Measurements from ENCODE around the gene CCDC91. TPM values are rescaled to one million over a fixed set of nuclear protein-coding genes. Genes with fewer than 3 reads are reported as not detected.
"Not testable (repeated sequence)": the region's sequence is repeated elsewhere in the genome, so short reads cannot be mapped to it uniquely, and the experiment has no call there.

The CCDC91 gene
- total and polyA plus RNA-seq, 2 experiments from 2014 or later = 13.9 to 25.5 TPM

- no peaks in the 10 kb centered on the region for H3K4me1 ChIP-seq (ENCODE audit: low read depth)
- no peaks in the 10 kb centered on the region for H3K27me3 ChIP-seq
- no peak overlapping the region for H3K27ac ChIP-seq
- H3K4me3 ChIP-seq = no peak overlapping the region
- no peak for TF ChIP-seq CTCF (IDR thresholded peaks at IDR 0.05; ENCODE audit: low read depth, low read length)
- no peak for DNase-seq (ENCODE audit: low read depth in 1 of 2, low spot score in 1 of 2)
- no peaks in the 10 kb centered on the region for H3K36me3 ChIP-seq
- H3K9me3 ChIP-seq (ENCODE audit: low read depth) = no peaks in the 10 kb centered on the region
Measured at GRCh38 chr12:28320353-28320752, 130.1 kb downstream of the CCDC91 start.

- Histone ChIP-seq H3K4me1 (ENCODE audit: low read depth) (no peaks in the 10 kb centered on the region), H3K9me3 (ENCODE audit: low read depth) (no peaks in the 10 kb centered on the region), H3K4me3 (no peak overlapping the region), H3K27me3 (no peaks in the 10 kb centered on the region), H3K36me3 (no peaks in the 10 kb centered on the region), H3K27ac (no peak overlapping the region)
- no peak for DNase-seq (ENCODE audit: low read depth in 1 of 2, low spot score in 1 of 2)
- no peak for TF ChIP-seq CTCF (IDR thresholded peaks at IDR 0.05; ENCODE audit: low read depth, low read length)
Measured at GRCh38 chr12:28327722-28328121, 137.5 kb downstream of the CCDC91 start.

GRCh38 chr12:28328967-28329366, 138.7 kb downstream of the CCDC91 start:
- no peaks in the 10 kb centered on the region for H3K4me1 ChIP-seq (ENCODE audit: low read depth)
- no peak for TF ChIP-seq CTCF (IDR thresholded peaks at IDR 0.05; ENCODE audit: low read depth, low read length)
- H3K4me3 ChIP-seq = no peak overlapping the region
- DNase-seq (ENCODE audit: low read depth in 1 of 2, low spot score in 1 of 2) = no peak
- no peaks in the 10 kb centered on the region for H3K9me3 ChIP-seq (ENCODE audit: low read depth)
- no peaks in the 10 kb centered on the region for H3K36me3 ChIP-seq
- H3K27ac ChIP-seq = no peak overlapping the region
- H3K27me3 ChIP-seq = no peaks in the 10 kb centered on the region

- H3K27me3 ChIP-seq; DNase-seq (ENCODE audit: low read depth in 1 of 2, low spot score in 1 of 2); H3K36me3 ChIP-seq; H3K4me3 ChIP-seq; H3K27ac ChIP-seq; H3K4me1 ChIP-seq (ENCODE audit: low read depth); H3K9me3 ChIP-seq (ENCODE audit: low read depth): not testable (repeated sequence)
Measured at GRCh38 chr12:28329727-28330126, 139.5 kb downstream of the CCDC91 start.

GRCh38 chr12:28330232-28330631, 140.0 kb downstream of the CCDC91 start:
- DNase-seq (ENCODE audit: low read depth in 1 of 2, low spot score in 1 of 2); H3K36me3 ChIP-seq: not testable (repeated sequence)

GRCh38 chr12:28331130-28331529, 140.9 kb downstream of the CCDC91 start:
- Histone ChIP-seq H3K4me3 (no peak overlapping the region), H3K27me3 (no peaks in the 10 kb centered on the region), H3K4me1 (ENCODE audit: low read depth) (no peaks in the 10 kb centered on the region), H3K9me3 (ENCODE audit: low read depth) (no peaks in the 10 kb centered on the region), H3K36me3 (no peaks in the 10 kb centered on the region), H3K27ac (no peak overlapping the region)
- TF ChIP-seq CTCF (IDR thresholded peaks at IDR 0.05; ENCODE audit: low read depth, low read length) = no peak
- peak in 1 of 2 donors; percentile 52 for DNase-seq (ENCODE audit: low read depth in 1 of 2, low spot score in 1 of 2)

More at GRCh38 chr12:28330232-28330631, 140.0 kb downstream of the CCDC91 start:
- not testable (repeated sequence) for H3K9me3 ChIP-seq (ENCODE audit: low read depth); H3K27ac ChIP-seq; H3K27me3 ChIP-seq; H3K4me3 ChIP-seq; H3K4me1 ChIP-seq (ENCODE audit: low read depth)
